GOT3 (cell line): ENCODE measurements around the gene SEC61A1.

Experiments
- DNase-seq: peaks from one replicate; lab custom pipeline; 2025; ENCODE audit warnings: mixed read lengths; lab: John Stamatoyannopoulos, UW

SEC61A1 gene

GRCh38 chr3:128060473-128061381 is 8.5 kb downstream of the SEC61A1 start:
- DNase-seq = no peak

GRCh38 chr3:128062033-128062745 is 10.0 kb downstream of the SEC61A1 start:
- DNase-seq = no peak

DNA sequence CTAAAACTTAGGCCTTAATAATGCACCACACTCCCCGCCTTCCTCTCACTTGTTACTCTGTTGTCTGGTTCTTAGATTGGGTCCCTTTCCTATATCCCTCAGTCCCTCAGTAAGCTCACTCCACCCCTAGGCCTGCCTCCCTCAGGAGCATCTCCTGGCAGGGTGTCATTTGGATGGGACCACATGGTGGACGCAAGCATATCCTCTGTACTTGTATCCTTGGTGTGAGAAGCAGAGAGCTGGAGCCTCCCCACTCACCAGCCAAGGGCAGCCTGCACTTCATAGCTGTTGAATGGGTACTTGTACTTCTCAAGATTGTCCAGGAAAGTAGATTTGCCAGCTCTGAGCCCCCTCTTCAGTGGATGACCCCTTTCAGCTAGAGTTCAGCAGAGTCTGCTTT is 11.6 kb downstream of the SEC61A1 start:
- DNase-seq = no peak

GRCh38 chr3:128064962-128065361 is 12.7 kb downstream of the SEC61A1 start:
- no peak for DNase-seq

- DNase-seq = no peak
Observed at GRCh38 chr3:128066114-128066513, 13.9 kb downstream of the SEC61A1 start.

GRCh38 chr3:128066676-128067075 is 14.4 kb downstream of the SEC61A1 start:
- no peak for DNase-seq

DNA sequence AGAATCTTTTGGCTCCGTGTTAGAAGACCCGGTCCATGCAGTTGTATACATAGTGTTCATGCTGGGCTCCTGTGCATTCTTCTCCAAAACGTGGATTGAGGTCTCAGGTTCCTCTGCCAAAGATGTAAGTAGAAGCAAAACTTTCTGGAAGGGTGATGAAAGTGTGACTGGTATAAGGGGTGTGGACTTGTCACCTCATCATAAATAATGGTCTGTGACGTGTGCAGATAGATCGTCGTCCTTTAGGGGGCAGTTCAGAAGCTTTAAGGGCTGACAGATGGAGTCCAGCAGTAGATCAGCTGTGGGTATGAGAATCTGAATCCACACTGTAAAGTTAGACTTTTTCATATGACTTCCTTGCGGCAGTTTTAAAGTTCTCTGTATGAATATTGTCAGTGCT is 15.3 kb downstream of the SEC61A1 start:
- no peak for DNase-seq

DNA sequence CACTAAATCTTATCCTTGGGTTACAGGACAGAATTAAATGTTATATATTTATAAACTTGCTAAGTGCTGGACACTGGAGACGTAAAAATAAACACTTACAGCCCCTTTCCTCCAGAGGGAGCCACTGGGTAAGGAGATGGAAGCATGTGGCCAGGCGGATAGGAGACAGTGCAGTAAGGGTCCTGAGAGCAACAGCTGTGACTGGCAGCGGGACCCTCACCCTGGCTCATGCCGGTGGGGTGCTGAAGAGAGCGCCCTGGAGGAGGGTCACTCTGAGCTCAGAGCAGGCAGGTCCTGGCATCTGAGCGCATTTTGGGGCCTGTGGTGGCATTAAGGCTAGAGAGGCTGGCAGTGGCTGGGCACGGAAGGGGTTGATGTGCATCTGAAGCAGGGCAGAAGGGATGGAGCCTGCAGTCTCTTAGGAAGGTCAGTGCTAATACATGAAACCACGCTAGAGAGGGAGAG is 16.0 kb downstream of the SEC61A1 start:
- no peak for DNase-seq

DNA sequence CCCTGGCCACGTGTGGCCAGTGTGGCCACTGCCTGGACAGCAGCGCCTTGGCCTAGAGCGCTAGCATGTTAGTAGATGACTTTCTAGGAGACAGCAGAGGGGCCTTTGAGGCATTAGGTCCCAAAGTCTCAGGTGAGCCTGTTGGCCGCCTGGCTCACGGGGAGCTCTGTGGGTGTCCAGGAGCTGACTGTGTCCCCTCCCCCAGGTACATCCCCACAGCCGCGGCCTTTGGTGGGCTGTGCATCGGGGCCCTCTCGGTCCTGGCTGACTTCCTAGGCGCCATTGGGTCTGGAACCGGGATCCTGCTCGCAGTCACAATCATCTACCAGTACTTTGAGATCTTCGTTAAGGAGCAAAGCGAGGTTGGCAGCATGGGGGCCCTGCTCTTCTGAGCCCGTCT is 17.0 kb downstream of the SEC61A1 start:
- no peak for DNase-seq

DNA sequence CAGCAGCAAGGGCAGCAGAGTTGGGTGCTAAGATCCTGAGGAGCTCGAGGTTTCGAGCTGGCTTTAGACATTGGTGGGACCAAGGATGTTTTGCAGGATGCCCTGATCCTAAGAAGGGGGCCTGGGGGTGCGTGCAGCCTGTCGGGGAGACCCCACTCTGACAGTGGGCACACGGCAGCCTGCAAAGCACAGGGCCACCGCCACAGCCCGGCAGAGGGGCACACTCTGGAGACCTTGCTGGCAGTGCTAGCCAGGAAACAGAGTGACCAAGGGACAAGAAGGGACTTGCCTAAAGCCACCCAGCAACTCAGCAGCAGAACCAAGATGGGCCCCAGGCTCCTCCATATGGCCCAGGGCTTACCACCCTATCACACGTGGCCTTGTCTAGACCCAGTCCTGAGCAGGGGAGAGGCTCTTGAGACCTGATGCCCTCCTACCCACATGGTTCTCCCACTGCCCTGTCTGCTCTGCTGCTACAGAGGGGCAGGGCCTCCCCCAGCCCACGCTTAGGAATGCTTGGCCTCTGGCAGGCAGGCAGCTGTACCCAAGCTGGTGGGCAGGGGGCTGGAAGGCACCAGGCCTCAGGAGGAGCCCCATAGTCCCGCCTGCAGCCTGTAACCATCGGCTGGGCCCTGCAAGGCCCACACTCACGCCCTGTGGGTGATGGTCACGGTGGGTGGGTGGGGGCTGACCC is 18.8 kb downstream of the SEC61A1 start:
- DNase-seq = no peak

DNA sequence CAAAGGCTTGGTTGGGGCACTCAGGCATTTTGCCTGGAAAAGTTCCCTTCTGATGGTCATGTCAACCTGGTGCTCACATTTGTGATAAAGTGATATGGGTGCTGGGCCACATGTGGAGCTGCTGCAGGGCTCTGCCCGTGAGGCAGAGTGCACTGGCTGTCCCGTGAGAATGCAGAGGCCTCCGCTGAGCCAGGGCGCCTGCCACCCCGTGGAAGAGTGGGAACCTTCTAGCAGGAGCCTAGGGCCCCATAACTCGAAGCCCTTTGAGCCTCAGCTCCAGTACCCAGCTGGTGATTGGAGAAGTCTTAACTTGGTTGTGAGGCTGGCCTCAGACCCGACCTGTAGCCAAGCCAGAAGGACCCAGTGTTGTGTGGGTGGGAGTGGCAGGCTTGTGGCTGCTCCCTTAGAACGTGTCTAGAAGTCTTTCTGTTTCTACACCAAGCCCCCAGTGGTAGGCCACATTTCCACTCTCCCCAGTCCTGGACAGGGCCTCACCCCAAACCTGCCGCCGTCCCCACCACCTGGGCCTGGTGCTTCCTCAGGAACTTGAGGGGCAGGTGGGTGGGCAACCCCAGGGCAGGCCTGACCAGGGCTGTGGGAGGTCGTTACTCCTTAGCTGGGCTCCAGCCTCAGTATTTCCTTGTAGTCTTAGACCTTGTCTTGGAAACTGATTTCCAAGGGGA is 19.7 kb downstream of the SEC61A1 start:
- DNase-seq = no peak

- no peak for DNase-seq
Observed at GRCh38 chr3:128072454-128073184, 20.4 kb downstream of the SEC61A1 start.

DNA sequence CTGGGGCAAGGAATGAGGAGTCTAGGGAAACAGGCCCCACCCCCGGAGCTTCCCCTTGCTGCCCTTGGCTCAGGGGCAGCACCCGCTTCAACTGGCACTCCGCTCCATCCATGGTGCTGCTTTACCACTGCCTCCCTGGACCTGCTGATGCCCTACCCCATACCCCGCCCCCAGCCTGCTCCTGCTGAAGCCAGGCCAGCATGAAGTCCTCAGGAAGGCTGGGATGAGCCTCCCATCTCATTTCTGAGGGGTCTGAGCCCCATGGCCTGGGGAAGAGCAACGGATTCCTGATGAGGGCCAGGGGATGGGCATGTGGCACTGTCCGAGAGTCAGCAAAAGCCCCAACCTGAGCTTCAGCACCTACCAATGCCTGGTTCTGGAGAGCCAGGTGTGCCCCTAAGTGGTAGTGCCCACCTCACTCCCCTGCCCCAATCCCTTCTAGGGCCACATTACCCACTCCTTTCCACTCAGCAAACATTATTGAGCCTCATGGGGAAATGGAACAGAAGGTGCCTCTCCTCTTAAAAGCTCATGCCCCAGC is 21.0 kb downstream of the SEC61A1 start:
- no peak for DNase-seq

GRCh38 chr3:128073807-128074206 is 21.6 kb downstream of the SEC61A1 start:
- no peak for DNase-seq

- no peak for DNase-seq
Observed at GRCh38 chr3:128074851-128075521, 22.7 kb downstream of the SEC61A1 start.

GRCh38 chr3:128075522-128076482 is 23.6 kb downstream of the SEC61A1 start:
- DNase-seq = peak; percentile 58

- no peak for DNase-seq
Observed at GRCh38 chr3:128076483-128077201, 24.4 kb downstream of the SEC61A1 start.

DNA sequence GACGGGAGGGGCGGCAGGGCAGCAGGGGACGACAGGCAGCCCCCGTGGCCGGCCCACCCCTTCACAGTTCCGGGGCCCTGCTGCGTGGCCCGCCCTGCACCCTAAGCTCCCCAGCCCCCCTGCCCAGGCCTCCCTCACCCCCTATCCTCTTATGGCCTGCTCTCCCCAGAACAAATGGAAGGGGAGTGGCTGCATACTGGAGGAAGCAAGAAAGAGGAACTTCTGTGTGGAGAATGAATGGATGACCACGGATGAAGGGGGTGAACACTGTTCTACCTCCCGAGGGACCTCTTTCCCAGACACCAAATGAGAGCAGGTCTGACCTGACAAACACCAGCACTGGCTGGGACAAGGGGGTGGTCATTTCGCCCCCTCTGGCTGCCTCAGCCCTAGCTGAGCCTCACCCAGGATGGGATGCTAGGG is 25.0 kb downstream of the SEC61A1 start:
- no peak for DNase-seq
